Right atrium auricular region (tissue), 2 donors: Measurements from ENCODE around the gene CREB5. TPM values are rescaled to one million over a fixed set of nuclear protein-coding genes. Genes with fewer than 3 reads are reported as not detected.
"Not testable (repeated sequence)": the region's sequence is repeated elsewhere in the genome, so short reads cannot be mapped to it uniquely, and the experiment has no call there.

Source experiments
- DNase-seq: peaks from one replicate; pipeline ENCODE4 v3.0.0-alpha.2; 2019; ENCODE audit warnings: low spot score
- H3K27ac ChIP-seq, 2 donors: fragments of 200-600 bp; sonication (generic); 1 replicate in 1 of 2; 2 replicates in 1 of 2; pipeline ENCODE4 v1.5.1; 2016 to 2019
- H3K27me3 ChIP-seq, 2 donors: fragments of 200-600 bp; sonication (generic); one replicate each; pipeline versions ENCODE4 v1.5.1 to v1.6.0; 2017 to 2019
- H3K36me3 ChIP-seq: fragments of 200-600 bp; sonication (generic); one replicate; pipeline ENCODE4 v1.5.1; 2016
- H3K4me1 ChIP-seq, 2 donors: fragments of 200-600 bp; sonication (generic); one replicate each; pipeline versions ENCODE4 v1.5.1 to v1.6.0; 2017 to 2019
- H3K4me3 ChIP-seq, 2 donors: fragments of 200-600 bp; sonication (generic); 1 replicate in 1 of 2; 2 replicates in 1 of 2; pipeline ENCODE4 v1.5.1; 2017 to 2019; ENCODE audit warnings: mild to moderate bottlenecking in 1 of 2, moderate library complexity in 1 of 2
- H3K9me3 ChIP-seq, 2 donors: fragments of 200-600 bp; sonication (generic); one replicate each; pipeline ENCODE4 v1.5.1; 2019
- CTCF ChIP-seq, 2 donors: fragments of 200-600 bp; sonication (generic); IDR thresholded peaks; one replicate each; pipeline ENCODE4 v1.5.1; 2019; ENCODE audit warnings: antibody characterized with exemption in 2 of 2
- total RNA-seq, 2 donors: library from RNA; depleted of rRNA; stranded (reverse); fragments of >200 nt; gene quantifications; one replicate each; pipeline ENCODE4 v1.1.0, GENCODE V29; 2016

Gene CREB5
- total RNA-seq, 2 donors from 2014 or later = 10.5 to 20.8 TPM

GRCh38 chr7:28779954-28780353, 367.6 kb downstream of the CREB5 start:
- H3K9me3 ChIP-seq = no peaks in the 10 kb centered on the region
- no peaks in the 10 kb centered on the region for H3K36me3 ChIP-seq
- DNase-seq = no peak
- no peak overlapping the region for H3K4me3 ChIP-seq
- no peak overlapping the region for H3K27ac ChIP-seq
- no peaks in the 10 kb centered on the region for H3K27me3 ChIP-seq
- peaks cover 0 to 12% of the 10 kb centered on the region in 2 donors for H3K4me1 ChIP-seq
- TF ChIP-seq CTCF (IDR thresholded peaks at IDR 0.05) = no peak

GRCh38 chr7:28782362-28782761, 370.0 kb downstream of the CREB5 start:
- H3K4me1 ChIP-seq = peaks cover 0 to 12% of the 10 kb centered on the region in 2 donors
- no peaks in the 10 kb centered on the region for H3K9me3 ChIP-seq
- no peak overlapping the region for H3K4me3 ChIP-seq
- H3K36me3 ChIP-seq = no peaks in the 10 kb centered on the region
- TF ChIP-seq CTCF (IDR thresholded peaks at IDR 0.05) = no peak
- no peak for DNase-seq
- H3K27ac ChIP-seq = no peak overlapping the region
- no peaks in the 10 kb centered on the region for H3K27me3 ChIP-seq

GRCh38 chr7:28784171-28784902, 372.0 kb downstream of the CREB5 start:
- no peak for TF ChIP-seq CTCF (IDR thresholded peaks at IDR 0.05)

GRCh38 chr7:28785041-28785995, 373.0 kb downstream of the CREB5 start:
- no peak overlapping the region for H3K27ac ChIP-seq
- no peak for DNase-seq
- no peak for TF ChIP-seq CTCF (IDR thresholded peaks at IDR 0.05)
- no peaks in the 10 kb centered on the region for H3K36me3 ChIP-seq
- no peaks in the 10 kb centered on the region for H3K27me3 ChIP-seq
- no peaks in the 10 kb centered on the region for H3K9me3 ChIP-seq
- no peak overlapping the region for H3K4me3 ChIP-seq
- H3K4me1 ChIP-seq = peaks cover 0 to 12% of the 10 kb centered on the region in 2 donors

More at GRCh38 chr7:28784171-28784902, 372.0 kb downstream of the CREB5 start:
- Histone ChIP-seq H3K27me3 (no peaks in the 10 kb centered on the region), H3K4me1 (peaks cover 0 to 12% of the 10 kb centered on the region in 2 donors), H3K36me3 (no peaks in the 10 kb centered on the region), H3K4me3 (no peak overlapping the region), H3K9me3 (no peaks in the 10 kb centered on the region), H3K27ac (no peak overlapping the region)
- no peak for DNase-seq

- H3K27ac ChIP-seq, H3K9me3 ChIP-seq, H3K27me3 ChIP-seq, H3K36me3 ChIP-seq, H3K4me3 ChIP-seq, DNase-seq: not testable (repeated sequence)
- H3K4me1 ChIP-seq = peaks cover 0 to 12% of the 10 kb centered on the region in 2 donors
Observed at GRCh38 chr7:28786156-28786555, 373.8 kb downstream of the CREB5 start.

GRCh38 chr7:28787106-28787505, 374.8 kb downstream of the CREB5 start:
- no peak for TF ChIP-seq CTCF (IDR thresholded peaks at IDR 0.05)
- Histone ChIP-seq H3K4me1 (peaks cover 0 to 12% of the 10 kb centered on the region in 2 donors), H3K27me3 (no peaks in the 10 kb centered on the region), H3K27ac (no peak overlapping the region), H3K9me3 (no peaks in the 10 kb centered on the region), H3K4me3 (no peak overlapping the region), H3K36me3 (no peaks in the 10 kb centered on the region)
- DNase-seq = no peak
